ENCODE results near the gene CPSF4.

Gene CPSF4

DNA sequence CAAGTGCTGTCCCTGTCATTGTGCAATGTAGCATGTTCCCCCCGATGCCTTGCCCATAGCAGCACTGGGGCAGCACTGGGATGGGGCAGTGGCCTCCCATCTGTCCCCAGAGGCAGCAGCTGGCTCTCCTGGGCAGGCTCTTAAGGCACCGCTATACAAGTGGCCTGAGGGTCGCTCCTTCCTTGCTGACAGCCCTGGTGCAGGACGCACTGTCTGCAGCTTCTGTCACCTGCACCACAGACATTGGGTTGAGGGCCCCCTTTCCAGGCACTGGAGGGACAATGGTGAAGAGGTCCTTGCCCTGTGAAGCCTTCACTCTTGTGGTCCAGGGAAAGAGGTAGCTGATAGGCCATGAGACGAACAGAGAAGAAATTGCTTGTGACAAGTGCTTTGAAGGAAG is 10.6 kb downstream of the CPSF4 start:
- DNase-seq, result no peak

- no peak for DNase-seq
Measured at GRCh38 chr7:99451936-99452335, 13.2 kb downstream of the CPSF4 start.

- no peak for DNase-seq
Measured at GRCh38 chr7:99452541-99452940, 13.8 kb downstream of the CPSF4 start.

DNA sequence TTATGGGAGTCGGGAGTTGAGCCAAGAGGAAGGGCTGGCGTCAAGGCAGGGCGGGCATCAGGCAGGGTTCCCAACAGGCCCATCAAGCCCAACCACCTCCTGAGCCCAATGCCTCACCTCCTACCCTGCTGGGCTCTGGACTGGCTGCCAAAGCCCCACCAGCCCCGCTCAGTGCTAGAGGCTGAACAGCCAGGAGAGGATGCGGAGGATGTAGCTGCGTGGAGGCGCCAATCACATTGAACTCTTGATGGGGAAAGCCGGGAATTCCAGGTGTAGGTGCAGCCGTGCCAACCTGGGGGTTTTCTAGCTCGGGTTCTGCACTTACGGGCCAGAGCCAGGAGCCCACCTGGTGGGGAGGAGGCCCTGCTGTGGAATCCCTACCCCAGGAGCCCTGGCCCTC is 14.4 kb downstream of the CPSF4 start:
- DNase-seq, result no peak

GRCh38 chr7:99455874-99456273 is 17.1 kb downstream of the CPSF4 start:
- DNase-seq, result no peak

GRCh38 chr7:99456288-99456687 is 17.5 kb downstream of the CPSF4 start:
- no peak for DNase-seq

DNA sequence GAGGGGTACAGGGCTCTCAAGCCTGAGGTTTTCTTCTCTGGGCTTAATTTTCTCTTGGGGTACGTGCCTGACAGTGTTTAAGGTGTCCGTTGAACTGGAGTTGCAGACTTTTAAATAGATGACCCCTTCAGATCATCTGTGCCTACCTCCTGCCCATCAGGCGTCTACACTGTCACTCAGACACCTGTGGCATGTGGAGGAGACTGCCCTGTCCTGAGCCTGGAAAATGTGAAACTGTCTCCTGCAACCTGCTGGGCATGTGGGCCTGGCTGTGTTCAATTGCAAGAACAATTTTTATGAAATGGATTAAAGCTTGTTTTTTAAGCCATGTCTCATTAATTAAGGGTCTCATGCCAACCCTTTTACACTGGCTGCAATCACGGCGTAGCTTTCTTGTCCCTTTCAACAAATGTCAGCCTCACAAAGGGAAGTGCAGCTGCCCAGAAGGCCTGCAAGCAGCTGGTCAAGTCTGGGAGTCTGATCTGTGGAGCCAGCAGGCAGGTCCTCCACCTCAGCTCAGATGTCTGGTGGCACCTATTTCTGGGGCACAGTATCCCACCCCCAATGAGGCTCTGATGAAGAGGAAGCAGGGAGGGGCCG is 18.4 kb downstream of the CPSF4 start:
- no peak for DNase-seq

DNA sequence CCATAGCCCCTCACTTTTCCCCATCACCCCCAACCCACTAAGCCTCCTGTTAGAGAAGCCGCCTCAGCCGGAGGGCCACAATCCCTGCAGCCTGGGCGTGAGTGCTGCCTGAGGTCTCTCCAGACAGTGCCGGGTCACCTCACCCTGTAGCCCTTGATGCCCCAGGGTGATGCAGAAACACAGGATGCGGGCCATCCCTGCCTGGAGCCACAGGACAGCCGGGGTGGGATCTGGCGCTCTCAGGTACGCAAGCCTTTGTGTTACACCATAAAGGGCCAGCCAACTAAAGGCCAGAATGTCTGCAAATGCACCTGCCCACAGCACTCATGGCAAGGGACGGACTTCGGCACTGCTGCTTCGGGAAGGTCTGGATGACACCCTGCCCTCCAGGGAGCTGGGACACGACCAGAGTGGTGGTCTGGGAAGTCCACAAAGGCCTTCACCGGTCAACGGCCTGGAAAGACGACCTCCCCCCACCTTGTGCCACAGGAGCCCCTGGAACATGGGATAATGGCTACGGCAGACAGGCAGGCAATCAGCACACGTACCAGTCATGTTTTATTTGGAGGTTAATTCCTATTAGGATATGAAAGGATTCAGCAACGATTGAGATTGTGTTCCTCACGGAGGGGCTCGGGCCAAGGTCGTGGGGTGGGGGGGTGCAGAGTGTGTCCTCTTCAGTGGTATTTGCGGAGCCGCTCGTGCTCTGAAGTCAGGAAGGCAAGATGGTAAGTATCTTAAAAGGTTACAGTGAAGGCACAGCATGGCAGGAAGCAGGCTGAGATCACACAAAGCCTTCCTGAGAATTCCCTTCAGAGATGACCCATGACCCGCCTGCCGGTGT is 19.1 kb downstream of the CPSF4 start:
- DNase-seq, result no peak

DNA sequence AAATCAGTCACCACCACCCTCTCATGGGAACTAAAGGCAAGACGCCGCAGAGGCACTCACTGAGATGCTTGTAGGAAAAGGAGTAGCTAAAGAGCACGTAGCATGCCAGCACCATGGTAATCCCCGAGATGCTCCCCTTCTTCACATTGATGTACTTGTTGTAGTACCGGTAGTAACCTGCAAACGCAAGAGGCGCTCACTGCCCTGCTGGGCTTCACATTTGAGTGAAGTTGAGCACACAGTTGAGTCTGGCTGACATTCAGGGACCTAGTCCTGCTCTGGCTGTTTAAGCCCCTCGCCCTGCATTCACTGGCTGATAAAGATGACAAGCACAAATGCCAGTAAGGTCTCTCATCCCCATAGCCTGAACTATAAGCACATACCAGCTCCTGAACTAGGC is 20.3 kb downstream of the CPSF4 start:
- DNase-seq, result no peak

DNA sequence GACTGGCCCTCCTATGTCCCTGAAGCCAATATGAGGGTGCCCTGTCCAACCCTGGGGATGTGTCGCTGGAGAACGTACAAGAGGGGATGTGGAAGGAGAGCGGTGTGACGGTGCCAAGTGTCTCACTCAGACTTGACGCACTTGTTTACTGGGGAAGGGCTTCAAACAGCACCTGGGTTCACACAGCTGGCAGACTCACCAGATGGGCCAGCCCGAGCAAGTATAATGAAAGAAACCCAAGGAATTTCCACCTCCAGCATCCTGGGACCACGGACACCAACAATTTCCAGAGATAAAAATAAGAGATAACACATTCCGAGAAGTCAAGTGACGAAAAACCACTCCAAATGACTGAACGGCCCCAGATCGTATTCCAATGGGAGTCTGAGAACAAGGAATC is 21.9 kb downstream of the CPSF4 start:
- no peak for DNase-seq

GRCh38 chr7:99461221-99461620 is 22.5 kb downstream of the CPSF4 start:
- no peak for DNase-seq

DNA sequence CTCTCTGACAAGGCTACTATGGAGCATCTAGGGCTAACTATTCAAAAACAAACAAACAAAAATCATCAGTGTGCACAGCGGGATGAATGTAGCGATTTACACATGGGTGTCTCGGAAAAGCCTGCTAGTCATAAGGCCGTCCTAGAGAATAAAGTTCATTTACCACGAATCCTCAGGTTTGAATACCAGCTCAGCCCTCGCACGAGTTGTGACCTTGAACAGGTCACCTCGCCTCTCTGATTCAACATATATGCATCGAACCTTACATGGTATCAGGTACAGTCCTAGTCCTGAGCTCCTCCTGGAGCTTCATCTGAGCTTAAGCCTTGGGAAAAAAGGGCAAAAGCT is 26.7 kb downstream of the CPSF4 start:
- DNase-seq, result no peak

DNA sequence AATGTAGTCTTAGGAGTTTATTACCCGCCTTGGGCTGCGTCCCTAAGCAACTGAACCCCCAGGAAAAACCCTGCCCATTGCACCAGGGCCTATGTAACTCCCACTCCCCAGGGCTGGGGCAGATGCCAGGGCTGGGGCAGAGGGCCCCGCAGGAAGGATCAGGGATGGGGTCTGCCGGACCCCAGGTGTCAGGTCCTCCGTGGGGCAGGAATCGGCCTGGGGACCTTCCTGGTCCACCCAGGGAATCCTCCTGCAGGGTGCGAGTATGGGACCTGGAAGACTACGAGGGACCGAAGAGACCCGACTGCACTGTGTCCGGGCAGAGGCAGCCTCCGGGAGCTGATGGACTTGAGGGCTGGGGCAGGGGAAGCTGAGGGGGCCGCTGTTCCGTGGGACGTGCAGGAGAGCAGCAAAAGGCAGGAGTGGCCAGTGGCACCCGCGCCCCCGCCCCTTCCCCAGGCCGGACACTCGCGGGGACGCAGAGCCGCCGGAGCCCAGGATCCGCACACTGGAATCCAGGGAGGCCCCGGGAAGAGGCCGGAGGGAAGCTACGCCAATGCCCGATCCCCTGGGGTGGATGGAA is 29.7 kb downstream of the CPSF4 start:
- no peak for DNase-seq

DNA sequence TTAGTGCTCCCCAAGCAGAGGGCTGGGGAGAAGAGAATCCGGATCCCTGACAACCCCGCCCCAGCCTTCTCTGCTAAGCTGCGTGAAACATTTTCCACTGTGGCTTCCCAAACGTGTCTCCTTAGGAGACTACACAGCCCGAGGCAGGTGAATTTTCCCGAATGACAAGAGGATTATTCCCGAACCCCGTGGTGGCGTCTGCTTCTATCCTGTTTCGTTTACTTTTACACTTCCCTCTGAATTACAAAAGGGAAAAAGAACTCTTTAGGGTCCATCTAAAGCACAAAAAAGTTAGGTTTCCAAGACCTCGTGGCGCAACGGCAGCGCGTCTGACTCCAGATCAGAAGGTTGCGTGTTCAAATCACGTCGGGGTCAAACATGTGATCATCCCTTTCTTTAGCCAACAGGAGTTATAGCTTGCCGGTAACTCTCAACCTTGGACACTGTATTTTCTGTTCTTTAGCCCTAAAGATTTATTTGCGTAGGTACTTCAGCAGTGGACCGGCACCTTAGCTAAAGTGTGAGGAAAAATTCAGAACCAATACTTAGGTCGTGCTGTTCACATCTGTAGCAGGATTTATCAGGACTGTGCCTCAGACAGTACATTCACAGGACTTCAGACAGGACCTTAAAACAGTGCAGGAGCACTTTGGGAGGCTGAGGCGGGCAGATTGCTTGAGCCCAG is 30.8 kb downstream of the CPSF4 start:
- DNase-seq, result no peak

GRCh38 chr7:99472561-99473314 is 34.0 kb downstream of the CPSF4 start, which contains the start of gene ZNF789:
ZNF789 (plus strand) TSS chr7:99472890; CDS start chr7:99476457, 3,567 bp downstream.
- DNase-seq, result peak; percentile 98

DNA sequence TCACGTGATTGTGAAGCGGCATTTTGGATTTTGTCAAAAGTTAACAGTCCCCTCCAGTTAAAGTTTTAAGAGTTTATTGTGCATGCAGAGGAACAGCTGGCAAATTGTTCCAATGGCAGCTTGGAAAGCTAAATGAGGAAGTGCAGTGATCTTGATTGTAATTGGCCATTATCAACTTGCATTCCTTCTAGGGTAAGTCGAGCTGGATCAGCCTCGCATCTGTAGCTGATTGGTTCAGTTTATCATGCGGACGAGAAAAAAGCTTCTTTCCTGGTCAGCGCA is 34.5 kb downstream of the CPSF4 start:
- DNase-seq, result no peak

DNA sequence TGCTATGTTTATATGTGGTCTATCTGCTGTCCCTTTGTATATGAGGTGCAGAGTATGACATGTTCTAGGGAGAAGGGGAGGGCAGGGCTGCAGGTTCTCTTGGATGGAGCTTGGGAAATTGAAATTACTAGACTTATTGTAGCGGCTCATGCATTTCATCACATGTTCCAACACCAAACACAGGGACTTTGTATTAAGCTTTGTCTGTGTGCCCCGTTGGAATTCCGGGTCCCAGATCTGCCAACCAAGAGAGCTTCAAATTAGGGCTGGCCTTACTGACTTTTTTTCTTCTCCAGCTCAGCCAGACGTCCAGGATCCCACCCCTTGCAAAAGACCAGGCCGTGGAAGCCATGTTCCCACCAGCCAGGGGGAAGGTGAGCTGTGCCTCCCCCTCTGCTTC is 37.4 kb downstream of the CPSF4 start:
- no peak for DNase-seq

GRCh38 chr7:99478464-99479440 is 40.0 kb downstream of the CPSF4 start:
- DNase-seq, result no peak

DNA sequence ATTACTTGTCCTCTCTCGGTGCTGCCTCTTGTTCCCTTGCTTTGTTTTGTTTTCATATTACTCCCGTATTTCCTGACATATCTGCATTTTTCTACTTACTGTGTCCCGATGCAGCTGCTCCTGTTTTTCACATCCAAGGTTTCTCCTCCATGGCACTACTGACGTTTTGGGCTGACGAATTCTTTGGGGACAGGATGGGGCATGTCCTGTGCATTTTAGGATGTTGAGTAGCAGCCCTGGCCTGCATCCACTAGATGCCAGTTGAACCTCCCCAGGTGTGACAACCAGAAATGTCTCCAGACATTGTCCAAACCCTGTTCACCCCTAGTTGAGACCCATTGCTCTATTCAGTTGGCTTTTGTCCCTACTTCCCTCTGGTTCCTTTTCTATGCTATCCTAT is 46.4 kb downstream of the CPSF4 start:
- DNase-seq, result no peak

GRCh38 chr7:99489235-99489634 is 50.5 kb downstream of the CPSF4 start:
- no peak for DNase-seq

- no peak for DNase-seq
Measured at GRCh38 chr7:99490878-99491277, 52.1 kb downstream of the CPSF4 start.

DNA sequence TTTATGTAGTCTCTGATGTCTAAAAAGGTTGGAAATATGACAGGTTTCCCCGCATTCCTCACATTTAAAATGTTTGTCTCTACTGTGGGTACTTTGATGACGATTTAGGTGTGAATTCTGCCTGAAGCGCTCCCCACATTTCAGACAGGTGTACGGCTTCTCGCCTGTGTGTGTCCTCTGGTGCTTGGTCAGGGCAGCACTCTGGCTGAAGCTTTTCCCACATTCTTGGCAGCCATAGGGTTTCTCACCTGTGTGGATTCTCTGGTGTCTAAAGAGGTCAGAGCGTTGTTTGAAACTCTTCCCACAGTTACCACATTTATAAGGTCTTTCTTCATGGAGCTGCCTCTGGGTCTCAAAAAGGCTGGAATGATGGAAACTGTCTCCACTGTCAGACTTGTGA is 55.1 kb downstream of the CPSF4 start:
- no peak for DNase-seq
